Lung (tissue), 12 donors: ENCODE results near the gene CALCB. TPM values are rescaled to one million over a fixed set of nuclear protein-coding genes. Genes with fewer than 3 reads are reported as not detected.
A peak's percentile ranks its signal among the peaks of the same experiment; 100 is the strongest.

ENCODE experiments used
- ATAC-seq: fragments of 200-7000 bp; cut with Tn5 transposase; one replicate; pipeline ENCODE4 v1.9.1; 2020; ENCODE audit warnings: moderate number of reproducible peaks; ENCODE audit not compliant: insufficient read depth, low FRiP score
- DNase-seq, 3 donors: peaks; one replicate each; pipeline ENCODE4 v3.0.0-alpha.2; 2013 to 2017
- H3K27ac ChIP-seq, 2 donors: one replicate each; pipeline ENCODE4 v1.5.1; 2013; ENCODE audit warnings: mild to moderate bottlenecking in 2 of 2, moderate library complexity in 2 of 2, control low read depth in 1 of 2, inconsistent platforms in 1 of 2, low read depth in 1 of 2, low read length in 1 of 2
- H3K27me3 ChIP-seq, 3 donors: one replicate each; pipeline ENCODE4 v1.5.1; 2013; ENCODE audit warnings: low read length in 2 of 3; ENCODE audit not compliant: control insufficient read depth in 3 of 3, insufficient read depth in 3 of 3
- H3K36me3 ChIP-seq, 4 donors: one replicate each; pipeline ENCODE4 v1.5.1; 2013; ENCODE audit warnings: low read length in 4 of 4, mild to moderate bottlenecking in 1 of 4, moderate library complexity in 1 of 4; ENCODE audit not compliant: control insufficient read depth in 4 of 4, insufficient read depth in 4 of 4
- H3K4me1 ChIP-seq, 5 donors: one replicate each; pipeline ENCODE4 v1.5.1; 2013; ENCODE audit warnings: low read length in 5 of 5, mild to moderate bottlenecking in 2 of 5, moderate library complexity in 1 of 5; ENCODE audit not compliant: control insufficient read depth in 5 of 5, insufficient read depth in 5 of 5
- H3K4me3 ChIP-seq: one replicate; pipeline ENCODE4 v1.5.1; 2013; ENCODE audit warnings: mild to moderate bottlenecking, control low read depth, moderate library complexity
- H3K9ac ChIP-seq, 2 donors: one replicate each; pipeline ENCODE4 v1.5.1; 2013; ENCODE audit warnings: low read length in 2 of 2, control low read depth in 1 of 2; ENCODE audit not compliant: insufficient read depth in 1 of 2
- H3K9me3 ChIP-seq, 4 donors: one replicate each; pipeline ENCODE4 v1.5.1; 2013; ENCODE audit warnings: low read length in 3 of 4, mild to moderate bottlenecking in 1 of 4, moderate library complexity in 1 of 4; ENCODE audit not compliant: control insufficient read depth in 4 of 4, insufficient read depth in 3 of 4
- WGBS, 2 donors: extraction: QIAGEN DNeasy Blood & Tissue Kit; methylation state at CpG; one replicate each; pipeline ENCODE4 v1.1.7; 2013; 5-methylcytosine and 5-hydroxymethylcytosine counted together
- polyA plus RNA-seq, 2 donors: library from polyadenylated mRNA; stranded (reverse); fragments of 200-250 nt; gene quantifications; one replicate each; pipeline ENCODE4 v1.2.1, GENCODE V29; 2013
- total RNA-seq, 2 donors: library from RNA; depleted of rRNA in 1 of 2; stranded (reverse); fragments of >200 nt in 1 of 2; gene quantifications; one replicate each; pipeline ENCODE4 v1.2.1, GENCODE V29; 2014 to 2021
- TF ChIP-seq, protein P1 (sequence below): IDR thresholded peaks from 2 replicates; pipeline ENCODE4 v1.5.1; 2012; ENCODE audit warnings: mild to moderate bottlenecking; ENCODE audit errors: control extremely low read depth, extremely low read depth
- donor health status: control.
- donor health status: control.
- donor health status: Bipolar disorder and iron deficiency.
- donor health status: healthy.
- donor health status: DM: yes; HTN: yes; CAD: no.

The CALCB gene
- total and polyA plus RNA-seq, 4 donors, result 0.09 to 0.25 (median 0.11) TPM; not detected in 1

DNA sequence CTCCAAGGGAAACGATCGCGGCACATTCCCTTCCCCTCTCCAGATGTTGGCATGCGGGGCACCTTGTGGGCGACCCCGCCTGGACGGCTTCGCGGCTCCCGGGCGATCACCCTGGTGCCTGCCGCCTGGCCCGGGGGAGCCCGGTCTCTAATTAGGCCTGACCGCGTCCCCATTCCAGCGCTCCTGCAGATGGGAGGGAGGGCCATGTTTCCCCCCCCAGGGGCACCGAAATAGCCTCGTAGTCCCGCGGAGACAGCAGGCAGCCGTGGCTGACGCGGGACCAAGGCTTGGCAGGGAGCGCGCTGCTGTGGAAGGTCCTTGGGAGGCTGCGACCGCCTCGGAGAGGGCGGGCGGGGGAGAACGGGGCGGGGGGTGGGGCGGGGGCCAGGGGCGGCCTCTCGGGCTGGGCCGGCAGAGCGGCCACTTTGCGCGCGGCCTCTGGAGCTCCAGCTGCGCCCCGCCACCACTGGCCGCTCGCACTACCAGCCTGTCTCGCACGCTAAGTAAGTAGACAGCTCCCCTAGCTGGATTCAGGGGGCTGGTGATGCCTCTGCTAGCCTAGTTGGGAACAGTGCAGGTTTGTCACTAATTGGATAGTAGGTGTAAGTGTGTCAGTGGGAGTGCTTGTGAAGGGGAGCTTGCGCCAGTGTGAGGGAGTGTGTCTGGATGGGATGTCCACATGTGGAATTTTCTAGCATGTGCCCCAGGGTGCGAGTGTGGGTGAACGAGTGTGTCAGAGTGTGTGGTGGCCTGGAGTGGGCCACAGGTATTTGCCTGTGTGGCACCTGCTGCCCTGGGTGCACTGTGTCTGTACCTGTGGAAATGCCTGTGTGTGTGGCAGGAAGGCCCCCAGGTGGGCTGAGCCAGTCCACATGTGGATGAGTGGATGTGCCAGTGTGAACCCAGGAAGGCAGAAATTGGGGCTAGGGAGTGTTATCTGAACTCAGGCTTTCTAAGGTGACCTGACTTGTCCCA is 41.4 kb downstream of the CALCB start, which contains the start of gene INSC:
TSS of gene INSC (plus strand) at position 423 of the 975 bp plus-strand sequence. CDS start 34,252 bp downstream, outside the sequence.
- TF ChIP-seq, protein P1, sequence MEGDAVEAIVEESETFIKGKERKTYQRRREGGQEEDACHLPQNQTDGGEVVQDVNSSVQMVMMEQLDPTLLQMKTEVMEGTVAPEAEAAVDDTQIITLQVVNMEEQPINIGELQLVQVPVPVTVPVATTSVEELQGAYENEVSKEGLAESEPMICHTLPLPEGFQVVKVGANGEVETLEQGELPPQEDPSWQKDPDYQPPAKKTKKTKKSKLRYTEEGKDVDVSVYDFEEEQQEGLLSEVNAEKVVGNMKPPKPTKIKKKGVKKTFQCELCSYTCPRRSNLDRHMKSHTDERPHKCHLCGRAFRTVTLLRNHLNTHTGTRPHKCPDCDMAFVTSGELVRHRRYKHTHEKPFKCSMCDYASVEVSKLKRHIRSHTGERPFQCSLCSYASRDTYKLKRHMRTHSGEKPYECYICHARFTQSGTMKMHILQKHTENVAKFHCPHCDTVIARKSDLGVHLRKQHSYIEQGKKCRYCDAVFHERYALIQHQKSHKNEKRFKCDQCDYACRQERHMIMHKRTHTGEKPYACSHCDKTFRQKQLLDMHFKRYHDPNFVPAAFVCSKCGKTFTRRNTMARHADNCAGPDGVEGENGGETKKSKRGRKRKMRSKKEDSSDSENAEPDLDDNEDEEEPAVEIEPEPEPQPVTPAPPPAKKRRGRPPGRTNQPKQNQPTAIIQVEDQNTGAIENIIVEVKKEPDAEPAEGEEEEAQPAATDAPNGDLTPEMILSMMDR, result no peak
- no peaks in the 10 kb centered on the region for H3K36me3 ChIP-seq
- peaks cover 0 to 8% (median 0%) of the 10 kb centered on the region in 3 donors for H3K27me3 ChIP-seq
- ATAC-seq, result no peak
- no peak within 1 kb of the TSS for H3K9ac ChIP-seq
- 7% methylated on average over 50 of the region's 50 CpGs for WGBS, 2 donors
- peak; percentile 50 to 76 (median 72) for DNase-seq
- H3K4me3 ChIP-seq, result no peak within 1 kb of the TSS
- no peak within 1 kb of the TSS for H3K27ac ChIP-seq
- peaks cover 0 to 1% (median 0%) of the 10 kb centered on the region in 4 donors for H3K9me3 ChIP-seq
- H3K4me1 ChIP-seq, result peaks cover 0 to 8% (median 0%) of the 10 kb centered on the region in 5 donors

DNA sequence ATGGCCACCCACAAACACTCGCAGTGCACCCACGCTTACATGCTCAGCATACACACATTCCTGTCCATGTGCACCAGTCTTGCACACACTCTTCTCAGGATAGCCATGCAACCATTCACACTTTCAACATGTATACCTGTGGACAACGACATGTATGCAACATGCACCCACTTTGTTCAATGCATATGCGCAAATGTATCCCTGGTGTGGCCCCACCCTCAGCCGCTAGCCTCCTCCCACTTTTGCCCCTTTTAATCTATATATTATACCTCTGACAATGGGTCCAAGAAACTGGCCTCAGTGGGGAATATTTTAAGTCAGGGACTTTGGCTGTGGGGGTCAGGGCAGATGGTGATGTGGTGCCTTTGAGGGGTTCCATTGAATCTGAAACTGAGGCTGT is 42.3 kb downstream of the CALCB start:
- Histone ChIP-seq H3K27ac (no peak overlapping the region), H3K9ac (no peak overlapping the region), H3K4me3 (no peak overlapping the region), H3K36me3 (no peaks in the 10 kb centered on the region), H3K9me3 (peaks cover 0 to 1% (median 0%) of the 10 kb centered on the region in 4 donors), H3K4me1 (peaks cover 0 to 8% (median 0%) of the 10 kb centered on the region in 5 donors), H3K27me3 (peaks cover 0 to 8% (median 0%) of the 10 kb centered on the region in 3 donors)
- DNase-seq, result no peak
- WGBS, 2 donors, result 90 to 94% methylated on average over 5 of the region's 5 CpGs
- ATAC-seq, result no peak
- TF ChIP-seq, protein P1, result no peak

DNA sequence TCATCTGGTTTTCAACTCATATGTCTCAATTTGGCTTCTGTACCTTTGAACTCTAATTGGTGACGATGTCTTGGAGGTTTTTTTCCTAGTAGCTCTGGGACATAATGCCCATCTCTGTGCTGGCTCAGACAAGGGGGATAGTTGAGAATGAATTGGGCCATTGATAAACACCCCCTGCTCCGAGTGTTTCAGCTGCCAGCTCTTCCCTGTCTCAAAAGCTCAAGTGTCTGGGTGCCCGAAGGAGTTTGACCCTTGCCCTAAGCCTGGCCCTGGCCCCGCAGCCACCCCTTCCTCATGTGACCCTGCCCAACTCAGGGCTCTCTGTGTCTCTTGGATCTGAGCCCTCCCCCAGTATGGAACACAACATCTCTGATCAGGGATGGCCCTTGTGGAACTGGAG is 44.4 kb downstream of the CALCB start:
- H3K4me1 ChIP-seq, result peaks cover 0 to 8% (median 0%) of the 10 kb centered on the region in 5 donors
- ATAC-seq (no peak), DNase-seq (no peak)
- H3K36me3 ChIP-seq, result no peaks in the 10 kb centered on the region
- no peak overlapping the region for H3K27ac ChIP-seq
- H3K27me3 ChIP-seq, result peaks cover 0 to 8% (median 0%) of the 10 kb centered on the region in 3 donors
- no peaks in the 10 kb centered on the region for H3K9me3 ChIP-seq
- TF ChIP-seq, protein P1, result no peak
- no peak overlapping the region for H3K9ac ChIP-seq
- H3K4me3 ChIP-seq, result no peak overlapping the region
- 61 to 87% methylated on average over 4 of the region's 4 CpGs for WGBS, 2 donors
